T-helper 2 cell treated with Interferon-gamma antibody and Interleukin-4, amounts not matched to agents 100 ng/mL and 5 ng/mL, for 36 hours (primary cell): ENCODE results near the gene TCEAL1. TPM values are rescaled to one million over a fixed set of nuclear protein-coding genes. Genes with fewer than 3 reads are reported as not detected.
"Not testable (repeated sequence)": the region's sequence is repeated elsewhere in the genome, so short reads cannot be mapped to it uniquely, and the experiment has no call there.

Experiments used
- intact Hi-C: fragments of 100-400 bp; cut with micrococcal nuclease; formaldehyde crosslinking; loops from one replicate; pipeline ENCODE4 v1.15.1; 2023
- total RNA-seq: library from RNA; stranded (reverse); gene quantifications from 2 replicates; pipeline ENCODE4 v1.2.3, GENCODE V29; 2022

TCEAL1 gene
- 2.6 and 3.2 TPM in 2 replicates for total RNA-seq

- intact Hi-C loops, result loop anchor here (2.0 kb wide), 1 partner anchor 58 kb away; the partner anchor contains the start of gene MORF4L2
Measured at GRCh38 chrX:103628386-103629317, at the start of gene TCEAL1. Gene TCEAL1, plus strand, starts transcription at chrX:103628975. Its CDS starts 942 bp downstream, at chrX:103629917.

GRCh38 chrX:103584596-103584995 is 44.2 kb upstream of the TCEAL1 start:
- intact Hi-C loops, result no loop called here

- intact Hi-C loops, result no loop called here
Measured at GRCh38 chrX:103585411-103586313, 43.1 kb upstream of the TCEAL1 start, which contains the start of gene TCEAL4. Gene TCEAL4, plus strand, starts transcription at chrX:103585515. Its CDS starts 1,161 bp downstream, at chrX:103586676.

- intact Hi-C loops, result no loop called here
Measured at GRCh38 chrX:103586314-103586646, 42.5 kb upstream of the TCEAL1 start.

- intact Hi-C loops, result no loop called here
Measured at GRCh38 chrX:103586659-103587058, 42.1 kb upstream of the TCEAL1 start.

GRCh38 chrX:103592295-103592694 is 36.5 kb upstream of the TCEAL1 start:
- intact Hi-C loops, result not testable (repeated sequence)

GRCh38 chrX:103595202-103595601 is 33.6 kb upstream of the TCEAL1 start:
- intact Hi-C loops, result not testable (repeated sequence)

- intact Hi-C loops, result no loop called here
Measured at GRCh38 chrX:103607364-103608305, 21.1 kb upstream of the TCEAL1 start, which contains the start of gene TCEAL3. Gene TCEAL3, plus strand, starts transcription at chrX:103607963. Its CDS starts 1,102 bp downstream, at chrX:103609065.

GRCh38 chrX:103608306-103608963 is 20.3 kb upstream of the TCEAL1 start:
- intact Hi-C loops, result no loop called here

- intact Hi-C loops, result no loop called here
Measured at GRCh38 chrX:103610282-103610681, 18.5 kb upstream of the TCEAL1 start.

- intact Hi-C loops, result no loop called here
Measured at GRCh38 chrX:103613362-103613890, 15.3 kb upstream of the TCEAL1 start.

- intact Hi-C loops, result no loop called here
Measured at GRCh38 chrX:103614999-103615398, 13.8 kb upstream of the TCEAL1 start.

GRCh38 chrX:103615781-103616371 is 12.9 kb upstream of the TCEAL1 start:
- intact Hi-C loops, result no loop called here

- intact Hi-C loops, result no loop called here
Measured at GRCh38 chrX:103616676-103617186, 12.0 kb upstream of the TCEAL1 start.

- intact Hi-C loops, result no loop called here
Measured at GRCh38 chrX:103624111-103624510, 4.7 kb upstream of the TCEAL1 start.

GRCh38 chrX:103626855-103627254 is 1.9 kb upstream of the TCEAL1 start:
- intact Hi-C loops, result no loop called here

- intact Hi-C loops, result loop anchor here (2.0 kb wide), 1 partner anchor 57 kb away; the partner anchor contains the start of gene MORF4L2
Measured at GRCh38 chrX:103629318-103630170, 769 bp downstream of the TCEAL1 start.

GRCh38 chrX:103630171-103630511 is 1.4 kb downstream of the TCEAL1 start:
- intact Hi-C loops, result no loop called here
